Spleen (tissue), 11 donors: Measurements from ENCODE around the gene KCNH5. TPM values are rescaled to one million over a fixed set of nuclear protein-coding genes. Genes with fewer than 3 reads are reported as not detected.

Experiments
- DNase-seq: peaks from one replicate; pipeline ENCODE4 v3.0.0-alpha.2; 2020
- H3K27ac ChIP-seq, 8 donors: fragments of 200-600 bp; sonication (generic) in 7 of 8; 1 replicate in 4 of 8; 2 replicates in 4 of 8; pipeline versions ENCODE4 v1.5.0 to v1.8.0; 2016 to 2021; ENCODE audit warnings: inconsistent platforms in 4 of 8, mild to moderate bottlenecking in 4 of 8, moderate library complexity in 1 of 8
- H3K27me3 ChIP-seq, 7 donors: fragments of 200-600 bp; sonication (generic) in 6 of 7; replicated peaks in 1 of 7; 1 replicate in 4 of 7; 2 replicates in 3 of 7; pipeline versions ENCODE4 v1.5.0 to v1.8.0; 2016 to 2021; ENCODE audit warnings: inconsistent platforms in 3 of 7, mild to moderate bottlenecking in 1 of 7
- H3K36me3 ChIP-seq, 6 donors: fragments of 200-600 bp; sonication (generic) in 5 of 6; 1 replicate in 4 of 6; 2 replicates in 2 of 6; pipeline versions ENCODE4 v1.5.0 to v1.8.0; 2016 to 2021; ENCODE audit warnings: inconsistent platforms in 2 of 6
- H3K4me1 ChIP-seq, 6 donors: fragments of 200-600 bp; sonication (generic) in 5 of 6; 1 replicate in 3 of 6; 2 replicates in 3 of 6; pipeline versions ENCODE4 v1.5.0 to v1.8.0; 2016 to 2021; ENCODE audit warnings: inconsistent platforms in 3 of 6
- H3K4me3 ChIP-seq, 8 donors: fragments of 200-600 bp; sonication (generic) in 7 of 8; 1 replicate in 4 of 8; 2 replicates in 4 of 8; pipeline versions ENCODE4 v1.5.0 to v1.8.0; 2016 to 2021; ENCODE audit warnings: inconsistent platforms in 4 of 8, mild to moderate bottlenecking in 4 of 8, moderate library complexity in 2 of 8
- H3K9me3 ChIP-seq, 8 donors: fragments of 200-600 bp; sonication (generic) in 7 of 8; 1 replicate in 4 of 8; 2 replicates in 4 of 8; pipeline versions ENCODE4 v1.5.0 to v1.8.0; 2016 to 2021; ENCODE audit warnings: inconsistent platforms in 4 of 8
- CTCF ChIP-seq, 11 experiments: fragments of 200-600 bp in 7 of 11; fragments of 450-650 bp in 4 of 11; sonication (generic) in 4 of 11; IDR thresholded peaks in 8 of 11; conservative IDR thresholded peaks in 3 of 11; 1 replicate in 7 of 11; 2 replicates in 4 of 11; pipeline versions ENCODE4 v1.4.0 to v1.8.0; 2016 to 2021; ENCODE audit warnings: antibody characterized with exemption in 11 of 11, inconsistent platforms in 4 of 11, mild to moderate bottlenecking in 1 of 11
- POLR2A ChIP-seq, 3 donors: fragments of 450-650 bp; IDR thresholded peaks; one replicate each; pipeline ENCODE4 v1.5.1; 2017; ENCODE audit warnings: antibody characterized with exemption in 3 of 3, mild to moderate bottlenecking in 1 of 3
- POLR2AphosphoS5 ChIP-seq, 3 donors: sonication (generic); formaldehyde crosslinking; IDR thresholded peaks; one replicate each; pipeline ENCODE4 v1.5.1; 2017; ENCODE audit warnings: antibody characterized with exemption in 3 of 3
- WGBS, 5 donors: extraction: QIAGEN DNeasy Blood & Tissue Kit in 3 of 5; methylation state at CpG; one replicate each; pipeline versions ENCODE4 v1.1.5 to v1.1.7; 2013 to 2018; 5-methylcytosine and 5-hydroxymethylcytosine counted together
- intact Hi-C: fragments of 100-400 bp; cut with DNase I; formaldehyde crosslinking; loops from one replicate; pipeline ENCODE4 v1.15.0; 2023; ENCODE audit warnings: low total_unique reads
- polyA plus RNA-seq, 3 donors: library from polyadenylated mRNA; stranded (reverse); fragments of 200-250 nt; gene quantifications; one replicate each; pipeline ENCODE4 v1.2.1, GENCODE V29; 2013
- total RNA-seq, 7 donors: library from RNA; depleted of rRNA in 3 of 7; stranded (reverse); fragments of >200 nt in 3 of 7; fragmentation: NEBNext Ultra II Directional in 4 of 7; extraction: Animal tissue kit (Norgen Biotek cat#: 25700) in 4 of 7; gene quantifications; one replicate each; pipeline versions ENCODE4 v1.1.0 to v1.2.1, GENCODE V29; 2016 to 2021
- donor health status: healthy with polysubstance abuse.
- donor health status: DM: no; HTN: no; CAD: no; lungs with moderate emphysema.
- donor health status: DM: no; HTN: no; CAD: no.
- donor health status: Bipolar disorder and iron deficiency.
- donor health status: healthy.
- donor health status: DM: no; HTN: no; CAD: no.
- donor health status: DM: yes; HTN: yes; CAD: no.

KCNH5 gene
- total and polyA plus RNA-seq, 10 donors, result 0.02 to 0.03 (median 0.03) TPM; not detected in 6

GRCh38 chr14:63006531-63006930, 38.7 kb downstream of the KCNH5 start:
- intact Hi-C loops, result no loop called here
- no peak for DNase-seq
- H3K36me3 ChIP-seq, result no peaks in the 10 kb centered on the region
- no peaks in the 10 kb centered on the region for H3K9me3 ChIP-seq
- no peaks in the 10 kb centered on the region for H3K27me3 ChIP-seq
- TF ChIP-seq POLR2AphosphoS5 (IDR thresholded peaks at IDR 0.05) (no peak), CTCF (IDR thresholded peaks at IDR 0.05 in 8 of 11, conservative IDR thresholded peaks at IDR 0.05 in 3 of 11) (no peak), POLR2A (IDR thresholded peaks at IDR 0.05) (no peak)
- H3K4me1 ChIP-seq, result no peaks in the 10 kb centered on the region
- no peak overlapping the region for H3K4me3 ChIP-seq
- WGBS, 5 donors, result 39 to 86% (median 78%) methylated on average over 2 of the region's 2 CpGs
- H3K27ac ChIP-seq, result no peak overlapping the region

GRCh38 chr14:62994096-62994495, 51.2 kb downstream of the KCNH5 start:
- no peak for DNase-seq
- no peak for TF ChIP-seq CTCF (IDR thresholded peaks at IDR 0.05 in 8 of 11, conservative IDR thresholded peaks at IDR 0.05 in 3 of 11)
- TF ChIP-seq POLR2A (IDR thresholded peaks at IDR 0.05), result no peak
- no peak for TF ChIP-seq POLR2AphosphoS5 (IDR thresholded peaks at IDR 0.05)
- Histone ChIP-seq H3K4me1 (no peaks in the 10 kb centered on the region), H3K27ac (no peak overlapping the region), H3K27me3 (no peaks in the 10 kb centered on the region), H3K36me3 (no peaks in the 10 kb centered on the region), H3K4me3 (no peak overlapping the region), H3K9me3 (peaks cover 0 to 4% (median 0%) of the 10 kb centered on the region in 8 donors)
- intact Hi-C loops, result no loop called here

- TF ChIP-seq POLR2AphosphoS5 (IDR thresholded peaks at IDR 0.05), result no peak
- TF ChIP-seq POLR2A (IDR thresholded peaks at IDR 0.05), result no peak
- no peak for TF ChIP-seq CTCF (IDR thresholded peaks at IDR 0.05 in 8 of 11, conservative IDR thresholded peaks at IDR 0.05 in 3 of 11)
- DNase-seq, result no peak
- Histone ChIP-seq H3K27me3 (no peaks in the 10 kb centered on the region), H3K4me3 (no peak overlapping the region), H3K9me3 (peaks cover 0 to 4% (median 0%) of the 10 kb centered on the region in 8 donors), H3K4me1 (no peaks in the 10 kb centered on the region), H3K27ac (no peak overlapping the region), H3K36me3 (no peaks in the 10 kb centered on the region)
- intact Hi-C loops, result no loop called here
- 31 to 59% (median 38%) methylated on average over 3 of the region's 3 CpGs for WGBS, 5 donors
Observed at GRCh38 chr14:62988967-62989366, 56.3 kb downstream of the KCNH5 start.

GRCh38 chr14:62983821-62984220, 61.4 kb downstream of the KCNH5 start:
- intact Hi-C loops, result no loop called here
- DNase-seq, result no peak

More at GRCh38 chr14:62983821-62984220, 61.4 kb downstream of the KCNH5 start:
- no peaks in the 10 kb centered on the region for H3K4me1 ChIP-seq
- TF ChIP-seq CTCF (IDR thresholded peaks at IDR 0.05 in 8 of 11, conservative IDR thresholded peaks at IDR 0.05 in 3 of 11) (no peak), POLR2AphosphoS5 (IDR thresholded peaks at IDR 0.05) (no peak), POLR2A (IDR thresholded peaks at IDR 0.05) (no peak)
- no peak overlapping the region for H3K27ac ChIP-seq
- H3K27me3 ChIP-seq, result no peaks in the 10 kb centered on the region
- H3K4me3 ChIP-seq, result no peak overlapping the region
- H3K36me3 ChIP-seq, result no peaks in the 10 kb centered on the region
- H3K9me3 ChIP-seq, result no peaks in the 10 kb centered on the region
